CD4-positive, alpha-beta T cell treated with Interleukin-4 for 1 hour (primary cell): ENCODE results near the gene VPS4A.
A peak's percentile ranks its signal among the peaks of the same experiment; 100 is the strongest.
"Not testable (repeated sequence)": the region's sequence is repeated elsewhere in the genome, so short reads cannot be mapped to it uniquely, and the experiment has no call there.

Experiments used
- DNase-seq, 2 donors: peaks; one replicate each; pipeline ENCODE4 v3.0.0-alpha.2; 2020 to 2022

Gene VPS4A

GRCh38 chr16:69328854-69329316, 17.7 kb downstream of the VPS4A start:
- DNase-seq: no peak

GRCh38 chr16:69329369-69330285, 18.5 kb downstream of the VPS4A start:
- no peak for DNase-seq

DNA sequence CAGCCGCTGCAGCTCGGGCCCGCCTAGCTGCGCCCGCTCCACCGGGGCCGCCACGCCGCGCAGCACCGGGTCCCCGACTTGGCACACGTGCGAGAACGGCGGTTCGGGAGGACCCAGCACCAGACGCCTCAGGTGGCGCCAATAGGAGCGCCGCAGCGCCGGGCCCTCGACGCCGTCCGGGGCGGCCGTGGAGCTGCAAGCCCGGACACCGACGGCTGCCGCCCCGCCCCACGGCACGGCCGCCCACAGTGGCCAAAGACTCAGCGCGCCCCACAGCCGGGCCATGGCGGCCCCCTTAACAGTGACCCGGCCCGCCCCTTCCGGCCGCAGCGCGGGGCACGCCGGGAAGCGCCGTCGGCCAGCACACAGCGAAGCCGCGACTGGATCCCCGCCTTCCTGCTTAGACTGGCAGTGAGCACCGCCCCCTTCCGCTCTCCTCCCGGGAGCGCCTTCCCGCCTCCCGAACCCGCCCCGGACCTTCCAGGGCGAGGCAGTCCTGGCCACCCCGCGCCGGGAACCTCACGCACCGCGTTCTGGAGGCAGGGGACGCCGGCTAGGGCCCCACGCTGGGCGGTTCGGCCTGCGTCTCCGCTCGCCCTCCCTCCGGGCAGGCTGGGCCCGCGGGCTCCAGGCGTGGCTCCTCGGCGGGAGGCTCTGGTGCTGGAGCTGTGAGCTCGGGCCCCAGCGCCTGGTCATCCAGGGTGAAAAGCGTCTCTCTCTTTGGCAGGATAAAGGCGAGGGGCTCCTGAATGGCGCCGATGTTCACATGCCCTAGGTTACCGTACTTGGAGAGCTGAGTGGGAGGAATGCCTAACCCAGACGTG, 19.3 kb downstream of the VPS4A start, which contains the start of gene PDF:
Gene PDF, minus strand, starts transcription at position 303 of the 824 bp plus-strand sequence. Its CDS starts 18 bp downstream, at position 285.
- DNase-seq: peak; percentile 73 to 82

DNA sequence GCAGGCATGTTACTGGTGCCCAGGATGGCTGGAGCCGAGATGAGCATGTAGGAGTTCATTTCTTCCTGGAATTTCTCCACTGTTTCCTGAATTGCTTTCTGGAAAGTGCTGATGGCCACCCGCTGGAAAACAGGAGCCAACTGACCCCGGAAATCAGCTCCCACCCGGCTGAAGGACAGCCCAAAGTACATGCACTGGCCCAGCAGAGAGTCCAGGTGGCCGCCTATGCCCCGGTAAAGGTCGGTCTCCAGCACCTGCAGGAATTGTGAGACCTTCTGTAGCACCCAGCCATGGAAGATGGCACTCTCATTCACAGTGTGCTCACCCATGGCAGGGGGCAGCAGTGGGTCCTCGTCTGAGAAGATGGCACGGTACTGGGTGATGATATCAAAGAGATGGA, 23.5 kb downstream of the VPS4A start:
- no peak for DNase-seq

DNA sequence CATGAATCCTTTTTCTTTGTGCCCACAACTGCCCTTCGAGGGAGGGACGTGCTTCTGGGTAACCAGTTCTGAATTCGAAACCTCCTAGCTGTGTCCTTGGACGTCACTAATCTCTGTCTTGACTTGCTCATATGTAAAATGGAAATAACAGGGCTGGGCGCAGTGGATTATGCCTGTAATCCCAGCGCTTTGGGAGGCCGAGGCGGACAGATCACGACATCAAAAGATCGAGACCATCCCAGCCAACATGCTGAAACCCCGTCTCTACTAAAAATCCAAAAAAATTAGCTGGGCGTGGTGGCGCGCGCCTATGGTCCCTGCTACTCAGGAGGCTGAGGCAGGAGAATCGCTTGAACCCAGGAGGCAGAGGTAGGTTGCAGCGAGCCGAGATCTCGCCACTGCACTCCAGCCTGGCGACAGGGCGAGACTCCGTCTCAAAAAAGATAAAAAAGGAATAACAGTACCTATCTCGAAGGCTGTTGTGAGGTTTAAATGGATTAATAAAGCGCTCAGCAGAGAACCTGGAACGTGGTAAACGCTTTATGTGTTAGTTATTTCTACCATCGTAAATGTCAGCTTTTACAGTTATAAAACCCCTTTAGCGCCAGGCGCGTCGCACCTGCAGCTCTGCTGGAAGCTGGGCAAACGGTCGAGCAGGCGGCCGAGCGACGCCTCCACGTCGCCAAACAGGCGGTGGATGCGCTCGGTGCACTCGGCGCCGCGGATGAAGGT, 27.6 kb downstream of the VPS4A start:
- DNase-seq: no peak

GRCh38 chr16:69339289-69340094, 28.3 kb downstream of the VPS4A start, which contains the start of the genes COG8 and NIP7:
Gene COG8 (minus strand): TSS chr16:69339564. CDS start chr16:69339552, 12 bp downstream.
Gene NIP7 (plus strand): TSS chr16:69339772. CDS start chr16:69339830, 58 bp downstream.
- DNase-seq: peak; percentile 94 to 96

GRCh38 chr16:69340095-69340644, 29.0 kb downstream of the VPS4A start:
- no peak for DNase-seq

DNA sequence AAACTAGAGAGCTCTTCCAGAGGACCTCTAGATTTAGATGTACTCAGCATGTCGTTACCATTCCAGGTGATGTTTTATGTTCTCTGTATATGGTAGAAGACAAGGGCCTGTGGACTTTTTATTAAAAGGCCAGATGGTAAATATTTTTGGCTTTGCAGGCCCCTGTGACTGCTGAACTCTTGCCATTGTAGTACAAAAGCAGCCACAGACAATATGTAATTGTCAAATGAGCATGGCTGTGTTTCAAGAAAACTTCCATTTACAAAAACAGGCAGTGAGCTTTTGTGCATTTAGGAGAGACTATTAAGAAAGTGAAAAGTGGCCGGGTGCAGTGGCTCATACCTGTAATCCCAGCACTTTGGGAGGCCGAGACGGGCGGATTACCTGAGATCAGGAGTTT, 33.0 kb downstream of the VPS4A start:
- no peak for DNase-seq

GRCh38 chr16:69345923-69346322, 34.8 kb downstream of the VPS4A start:
- peak in 1 of 2 donors; percentile 7 for DNase-seq

GRCh38 chr16:69346683-69347082, 35.5 kb downstream of the VPS4A start:
- DNase-seq: no peak

DNA sequence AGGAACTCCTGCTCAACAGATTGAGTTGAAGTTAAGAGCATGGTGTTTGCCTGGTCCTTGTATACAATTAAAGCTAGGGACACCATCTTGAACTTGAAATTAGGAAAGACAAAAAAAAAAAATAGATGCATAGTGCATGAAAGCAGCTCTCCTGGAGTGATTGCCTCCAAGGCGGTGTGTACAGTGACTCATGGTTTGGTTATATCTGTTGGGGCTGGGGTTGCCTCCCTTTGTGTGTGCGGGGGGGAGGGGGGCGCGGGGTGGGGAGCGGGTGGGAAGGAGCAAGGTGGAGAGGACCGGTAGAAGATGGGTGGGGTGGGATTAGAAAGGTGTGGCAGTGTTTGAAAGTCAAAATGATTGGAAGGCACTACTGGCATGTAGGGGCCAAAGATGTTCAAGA, 37.1 kb downstream of the VPS4A start:
- DNase-seq: no peak

GRCh38 chr16:69349536-69349935, 38.4 kb downstream of the VPS4A start:
- no peak for DNase-seq

- no peak for DNase-seq
Observed at GRCh38 chr16:69350536-69351133, 39.5 kb downstream of the VPS4A start.

DNA sequence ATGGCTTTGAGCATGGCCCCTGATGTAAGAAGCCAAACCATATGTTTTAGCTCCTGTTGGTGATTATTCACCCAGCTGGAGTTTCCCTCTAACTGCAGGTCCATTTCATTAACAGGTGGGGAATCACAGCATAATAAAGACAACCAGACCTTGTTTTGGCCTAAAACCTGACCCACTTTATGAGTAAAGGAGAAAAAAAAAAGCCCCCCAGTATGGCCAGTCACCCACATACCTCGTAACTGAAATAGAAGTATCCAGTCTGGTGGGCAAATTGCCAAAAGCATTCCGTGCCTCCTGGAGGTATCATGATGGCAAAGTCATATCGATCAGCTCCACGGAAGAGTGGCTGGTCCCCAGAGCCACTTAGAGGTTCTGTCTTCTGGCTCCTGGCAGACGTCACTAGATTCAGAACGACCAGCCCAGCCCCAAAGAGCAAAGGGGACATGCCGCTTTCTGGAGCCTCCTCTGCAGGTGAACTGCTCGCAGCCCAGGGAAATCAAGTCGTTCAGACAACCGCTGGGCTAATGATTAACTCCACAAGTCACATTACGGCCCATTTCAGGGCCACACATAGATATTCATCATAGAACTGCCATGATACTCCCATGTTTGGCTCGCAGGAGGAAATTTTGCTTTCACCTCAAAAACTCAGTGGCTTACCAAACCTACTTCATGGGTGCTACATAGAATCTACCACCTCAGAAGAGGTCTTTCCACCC, 40.3 kb downstream of the VPS4A start, which contains the start of gene TMED6:
Gene TMED6, minus strand, starts transcription at position 478 of the 719 bp plus-strand sequence. Its CDS starts 33 bp downstream, at position 445.
- no peak for DNase-seq

GRCh38 chr16:69360070-69360469, 48.9 kb downstream of the VPS4A start:
- not testable (repeated sequence) for DNase-seq

DNA sequence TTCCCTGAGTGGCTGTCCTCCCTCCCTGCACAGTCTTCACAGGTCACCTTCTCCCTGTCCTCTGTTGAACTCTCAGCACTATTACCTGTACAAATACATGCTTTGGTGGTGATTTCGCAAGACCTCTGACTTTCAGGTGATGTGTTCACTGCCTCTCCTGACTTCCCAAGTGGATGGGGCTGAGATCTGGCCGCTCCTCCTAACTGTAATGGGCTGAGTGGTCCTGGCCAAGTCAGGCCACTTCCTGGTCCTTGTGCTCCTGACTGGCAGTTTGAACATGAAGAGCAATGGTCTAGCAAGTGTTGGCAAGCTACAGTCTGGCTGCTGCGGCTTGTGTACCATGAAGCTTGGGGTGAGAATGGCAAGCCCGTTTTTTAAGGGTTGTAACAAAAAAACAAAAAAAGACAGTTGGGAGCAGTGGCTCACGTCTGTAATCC, 52.1 kb downstream of the VPS4A start:
- no peak for DNase-seq

DNA sequence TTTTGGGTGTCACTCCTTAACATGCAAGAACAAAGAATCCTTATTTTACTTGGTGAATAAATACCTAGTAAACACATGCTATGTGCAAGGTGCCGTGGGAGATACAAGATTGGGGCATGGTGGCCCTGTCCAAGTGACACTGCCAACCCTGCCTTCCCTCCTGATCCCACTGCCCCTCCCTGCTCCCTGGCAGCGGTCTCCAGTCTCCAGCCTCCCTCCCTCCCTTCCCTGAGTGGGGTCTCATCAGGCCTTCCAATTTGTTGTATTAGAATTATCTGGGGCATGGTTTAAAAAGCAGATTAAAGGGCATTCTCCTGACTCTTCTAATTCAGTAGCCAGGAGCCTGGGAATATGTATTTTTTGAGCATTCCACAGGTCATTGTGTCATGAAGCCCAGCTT, 52.9 kb downstream of the VPS4A start:
- no peak for DNase-seq

DNA sequence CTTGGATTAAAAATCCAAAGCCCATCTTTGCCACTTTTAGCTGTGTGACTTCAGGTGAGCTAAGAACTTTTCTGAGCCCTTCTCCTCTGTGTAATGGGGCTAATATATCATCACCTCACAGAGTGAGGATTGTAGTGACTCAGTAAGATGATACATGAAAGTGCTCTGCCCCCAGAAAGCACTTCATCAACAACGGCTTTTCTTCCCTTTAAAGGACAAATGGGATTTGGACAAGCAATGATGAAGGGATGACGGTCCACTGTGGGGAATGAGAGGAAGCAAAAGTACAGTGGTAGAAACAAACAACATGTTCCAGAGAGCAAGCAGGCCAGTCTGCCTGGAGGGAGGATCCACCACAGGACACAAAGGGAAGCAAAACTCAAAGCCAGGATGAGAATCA, 54.8 kb downstream of the VPS4A start:
- DNase-seq: no peak

GRCh38 chr16:69366431-69366830, 55.3 kb downstream of the VPS4A start:
- no peak for DNase-seq

DNA sequence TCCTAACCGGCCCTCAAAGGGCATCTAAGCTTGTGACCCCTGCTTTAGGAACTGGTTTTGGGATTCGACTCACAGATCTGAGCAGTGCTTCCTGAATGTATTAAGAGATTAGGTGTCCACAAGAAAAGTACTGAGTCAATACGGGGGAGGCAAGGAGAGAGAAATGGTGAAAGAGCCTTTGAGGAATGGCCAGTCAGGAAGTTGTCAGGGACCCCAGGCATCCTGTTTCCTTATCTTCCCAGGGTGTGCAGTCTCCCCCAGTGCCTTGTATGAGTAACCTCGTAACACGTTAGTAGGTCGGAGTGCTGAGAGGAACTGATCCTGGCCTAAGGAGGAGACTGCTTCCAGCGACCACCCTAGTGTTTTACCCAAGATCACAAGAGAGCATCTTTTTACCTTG, 56.8 kb downstream of the VPS4A start:
- no peak for DNase-seq
